ENCODE results near the gene ZNF563.

ZNF563 gene

GRCh38 chr19:12284631-12285030 is 48.8 kb downstream of the ZNF563 start:
- DNase-seq (ENCODE audit: low read depth), result no peak

GRCh38 chr19:12284226-12284625 is 49.2 kb downstream of the ZNF563 start:
- no peak overlapping the region for H3K4me3 ChIP-seq (ENCODE audit: low read depth, low read length)
- TF ChIP-seq POLR2A (IDR thresholded peaks at IDR 0.05; ENCODE audit: extremely low read depth, insufficient read length) (no peak), MAX (IDR thresholded peaks at IDR 0.05; ENCODE audit: low read depth, low read length) (no peak), CTCF (IDR thresholded peaks at IDR 0.05; ENCODE audit: low read depth, low read length) (no peak), MYC (IDR thresholded peaks at IDR 0.05; ENCODE audit: low read depth, low read length) (no peak)
- DNase-seq (ENCODE audit: low read depth), result no peak

More at GRCh38 chr19:12284631-12285030, 48.8 kb downstream of the ZNF563 start:
- no peak for TF ChIP-seq CTCF (IDR thresholded peaks at IDR 0.05; ENCODE audit: low read depth, low read length)
- TF ChIP-seq POLR2A (IDR thresholded peaks at IDR 0.05; ENCODE audit: extremely low read depth, insufficient read length), result no peak
- no peak for TF ChIP-seq MYC (IDR thresholded peaks at IDR 0.05; ENCODE audit: low read depth, low read length)
- no peak for TF ChIP-seq MAX (IDR thresholded peaks at IDR 0.05; ENCODE audit: low read depth, low read length)
- no peak overlapping the region for H3K4me3 ChIP-seq (ENCODE audit: low read depth, low read length)

GRCh38 chr19:12278713-12279112 is 54.7 kb downstream of the ZNF563 start:
- no peak overlapping the region for H3K4me3 ChIP-seq (ENCODE audit: low read depth, low read length)
- DNase-seq (ENCODE audit: low read depth), result no peak
- TF ChIP-seq MYC (IDR thresholded peaks at IDR 0.05; ENCODE audit: low read depth, low read length) (no peak), CTCF (IDR thresholded peaks at IDR 0.05; ENCODE audit: low read depth, low read length) (no peak), MAX (IDR thresholded peaks at IDR 0.05; ENCODE audit: low read depth, low read length) (no peak), POLR2A (IDR thresholded peaks at IDR 0.05; ENCODE audit: extremely low read depth, insufficient read length) (no peak)

- no peak for TF ChIP-seq MAX (IDR thresholded peaks at IDR 0.05; ENCODE audit: low read depth, low read length)
- TF ChIP-seq CTCF (IDR thresholded peaks at IDR 0.05; ENCODE audit: low read depth, low read length), result no peak
- TF ChIP-seq MYC (IDR thresholded peaks at IDR 0.05; ENCODE audit: low read depth, low read length), result no peak
- no peak for TF ChIP-seq POLR2A (IDR thresholded peaks at IDR 0.05; ENCODE audit: extremely low read depth, insufficient read length)
- H3K4me3 ChIP-seq (ENCODE audit: low read depth, low read length), result no peak overlapping the region
- no peak for DNase-seq (ENCODE audit: low read depth)
Measured at GRCh38 chr19:12272980-12273901, 60.2 kb downstream of the ZNF563 start.

GRCh38 chr19:12272386-12272785 is 61.0 kb downstream of the ZNF563 start:
- TF ChIP-seq POLR2A (IDR thresholded peaks at IDR 0.05; ENCODE audit: extremely low read depth, insufficient read length) (no peak), MAX (IDR thresholded peaks at IDR 0.05; ENCODE audit: low read depth, low read length) (no peak), CTCF (IDR thresholded peaks at IDR 0.05; ENCODE audit: low read depth, low read length) (no peak), MYC (IDR thresholded peaks at IDR 0.05; ENCODE audit: low read depth, low read length) (no peak)

More at GRCh38 chr19:12272386-12272785, 61.0 kb downstream of the ZNF563 start:
- no peak overlapping the region for H3K4me3 ChIP-seq (ENCODE audit: low read depth, low read length)
- no peak for DNase-seq (ENCODE audit: low read depth)

Measured in NB4 (cell line).